Measurements from ENCODE around the gene FCER1G.

DNA sequence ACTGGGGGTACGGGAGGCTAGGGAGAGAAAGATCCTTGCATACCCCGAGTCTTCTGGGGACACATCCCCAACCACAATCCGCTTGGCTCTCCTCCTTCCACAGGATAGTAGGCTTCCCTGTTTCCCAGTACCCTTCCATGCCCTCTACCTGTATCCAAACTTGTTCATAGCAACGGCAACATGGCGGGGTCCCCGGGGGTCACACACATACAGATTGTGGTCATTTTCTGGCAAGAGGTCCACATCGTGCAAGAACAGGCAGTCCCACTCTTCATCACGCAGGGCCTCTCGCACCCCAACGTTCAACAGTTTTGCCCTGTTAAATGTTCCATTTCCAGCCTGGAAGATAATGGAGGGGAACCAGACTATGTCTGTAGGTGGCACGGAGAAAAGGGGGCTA, 41.4 kb upstream of the FCER1G start:
- no peak for TF ChIP-seq POLR2AphosphoS5 (IDR thresholded peaks at IDR 0.05; ENCODE audit: insufficient read depth in 1 of 2, low read depth in 1 of 2)
- TF ChIP-seq, protein P1, sequence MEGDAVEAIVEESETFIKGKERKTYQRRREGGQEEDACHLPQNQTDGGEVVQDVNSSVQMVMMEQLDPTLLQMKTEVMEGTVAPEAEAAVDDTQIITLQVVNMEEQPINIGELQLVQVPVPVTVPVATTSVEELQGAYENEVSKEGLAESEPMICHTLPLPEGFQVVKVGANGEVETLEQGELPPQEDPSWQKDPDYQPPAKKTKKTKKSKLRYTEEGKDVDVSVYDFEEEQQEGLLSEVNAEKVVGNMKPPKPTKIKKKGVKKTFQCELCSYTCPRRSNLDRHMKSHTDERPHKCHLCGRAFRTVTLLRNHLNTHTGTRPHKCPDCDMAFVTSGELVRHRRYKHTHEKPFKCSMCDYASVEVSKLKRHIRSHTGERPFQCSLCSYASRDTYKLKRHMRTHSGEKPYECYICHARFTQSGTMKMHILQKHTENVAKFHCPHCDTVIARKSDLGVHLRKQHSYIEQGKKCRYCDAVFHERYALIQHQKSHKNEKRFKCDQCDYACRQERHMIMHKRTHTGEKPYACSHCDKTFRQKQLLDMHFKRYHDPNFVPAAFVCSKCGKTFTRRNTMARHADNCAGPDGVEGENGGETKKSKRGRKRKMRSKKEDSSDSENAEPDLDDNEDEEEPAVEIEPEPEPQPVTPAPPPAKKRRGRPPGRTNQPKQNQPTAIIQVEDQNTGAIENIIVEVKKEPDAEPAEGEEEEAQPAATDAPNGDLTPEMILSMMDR (IDR thresholded peaks at IDR 0.05), result no peak
- TF ChIP-seq POLR2A (IDR thresholded peaks at IDR 0.05), result no peak
